ENCODE data around the gene CASQ2.
"Not testable (repeated sequence)": the region's sequence is repeated elsewhere in the genome, so short reads cannot be mapped to it uniquely, and the experiment has no call there.

Gene CASQ2

DNA sequence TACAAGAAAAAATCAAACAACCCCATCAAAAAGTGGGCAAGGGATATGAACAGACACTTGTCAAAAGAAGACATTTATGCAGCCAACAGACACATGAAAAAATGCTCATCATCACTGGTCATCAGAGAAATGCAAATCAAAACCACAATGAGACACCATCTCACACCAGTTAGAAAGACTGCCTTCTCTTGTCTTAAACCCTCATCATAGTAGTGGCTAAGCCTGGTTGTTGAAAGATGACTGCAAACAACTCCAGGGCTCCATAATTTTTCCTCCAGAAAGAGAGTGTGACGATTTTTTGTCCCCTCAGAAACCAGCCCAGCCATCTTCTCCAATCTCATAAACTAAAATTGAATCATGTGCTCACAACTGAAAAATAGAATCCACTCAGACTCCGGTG lies 12.1 kb upstream of the CASQ2 start:
- DNase-seq, result not testable (repeated sequence)

DNA sequence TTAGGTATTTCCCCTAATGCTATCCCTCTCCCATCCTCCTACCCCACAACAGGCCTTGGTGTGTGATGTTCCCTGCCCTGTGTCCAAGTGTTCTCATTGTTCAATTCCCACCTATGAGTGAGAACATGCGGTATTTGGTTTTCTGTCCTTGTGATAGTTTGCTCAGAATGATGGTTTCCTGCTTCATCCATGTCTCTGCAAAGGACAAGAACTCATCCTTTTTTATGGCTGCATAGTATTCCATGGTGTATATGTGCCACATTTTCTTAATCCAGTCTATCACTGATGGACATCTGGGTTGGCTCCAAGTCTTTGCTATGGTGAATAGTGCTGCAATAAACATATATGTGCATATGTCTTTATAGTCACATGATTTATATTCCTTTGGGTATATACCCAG lies 10.6 kb upstream of the CASQ2 start:
- DNase-seq, result not testable (repeated sequence)

DNA sequence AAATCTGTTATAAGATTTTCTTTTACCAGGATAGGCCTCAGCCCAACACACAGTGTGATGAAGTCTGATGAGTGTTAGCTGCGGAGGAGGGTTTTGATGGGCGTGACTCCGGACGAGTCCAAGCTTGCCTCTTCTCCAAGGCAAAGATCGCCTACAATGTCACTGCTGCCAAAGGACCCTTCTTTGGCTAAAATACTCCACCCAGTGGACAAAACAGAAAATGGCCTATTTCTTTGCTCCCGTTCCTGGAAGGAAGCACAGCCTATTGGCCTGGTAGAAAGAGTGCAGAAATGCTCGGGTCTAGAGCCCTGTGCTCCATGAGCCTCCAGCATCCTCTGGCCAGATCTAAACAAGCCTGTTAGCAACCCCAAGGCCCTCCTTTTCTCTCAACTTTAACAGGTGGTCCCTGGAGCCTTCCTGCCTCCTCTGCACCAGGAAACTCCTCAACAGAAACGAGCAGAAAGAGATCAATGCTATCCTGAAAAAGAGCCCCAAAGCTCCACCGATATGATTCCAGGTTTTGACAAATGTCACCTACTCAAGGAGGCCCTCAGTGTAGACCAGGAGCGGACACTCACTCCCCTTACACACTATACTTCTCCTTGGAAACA lies 3.4 kb upstream of the CASQ2 start:
- DNase-seq, result peak; percentile 74

DNA sequence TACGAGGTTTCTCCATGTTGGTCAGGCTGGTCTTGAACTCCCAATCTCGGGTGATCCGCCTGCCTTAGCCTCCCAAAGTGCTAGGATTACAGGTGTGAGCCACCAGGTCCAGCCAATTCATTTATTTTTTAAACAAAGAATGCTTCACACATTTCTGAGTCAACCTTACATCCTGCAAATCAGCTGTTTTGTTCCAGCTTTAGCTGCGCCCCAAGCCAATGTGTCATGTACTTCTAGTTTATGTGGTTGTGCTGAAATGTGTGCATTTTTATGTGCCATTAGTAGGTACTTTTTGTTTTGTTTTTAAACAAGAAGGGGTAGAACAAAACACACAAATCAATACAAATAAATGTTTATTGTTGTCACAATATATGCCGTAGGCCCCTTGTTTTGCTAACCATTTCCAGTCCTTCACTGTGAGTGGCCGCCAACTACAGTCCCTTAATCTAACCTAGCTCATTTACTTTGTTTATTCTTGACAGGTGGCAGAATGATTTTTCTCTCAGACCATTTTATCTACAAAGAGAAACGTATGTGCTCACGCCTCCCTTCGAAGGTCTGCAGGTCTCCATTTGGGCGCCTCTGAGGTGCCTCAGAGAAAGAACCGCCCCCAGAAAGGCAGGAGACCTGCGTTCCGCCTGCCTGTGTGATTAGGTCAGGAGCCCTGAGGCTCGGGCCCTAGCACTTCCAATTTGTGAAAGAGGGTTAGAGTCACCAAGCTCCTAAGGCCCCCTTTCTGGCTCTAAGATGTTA lies 2.8 kb upstream of the CASQ2 start:
- no peak for DNase-seq

DNA sequence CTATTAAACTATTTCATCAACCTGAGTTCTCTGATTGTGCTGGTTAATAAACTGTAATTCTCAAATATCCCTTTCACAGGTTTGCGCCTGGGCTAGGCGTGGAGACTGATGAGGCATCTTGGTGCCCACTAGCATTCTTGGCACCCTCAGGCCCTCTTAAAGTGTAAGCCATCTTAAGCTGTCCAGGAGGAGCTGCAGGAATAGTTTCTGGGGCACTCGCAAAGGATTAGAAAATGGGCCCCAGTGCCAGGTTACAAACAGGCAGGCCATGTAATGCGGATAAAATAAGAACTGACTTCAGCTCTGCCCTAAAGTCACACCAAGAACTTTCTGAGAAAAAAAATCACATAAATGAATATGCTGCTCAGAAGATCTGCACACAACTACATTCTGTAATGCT lies 1.1 kb downstream of the CASQ2 start:
- no peak for DNase-seq

DNA sequence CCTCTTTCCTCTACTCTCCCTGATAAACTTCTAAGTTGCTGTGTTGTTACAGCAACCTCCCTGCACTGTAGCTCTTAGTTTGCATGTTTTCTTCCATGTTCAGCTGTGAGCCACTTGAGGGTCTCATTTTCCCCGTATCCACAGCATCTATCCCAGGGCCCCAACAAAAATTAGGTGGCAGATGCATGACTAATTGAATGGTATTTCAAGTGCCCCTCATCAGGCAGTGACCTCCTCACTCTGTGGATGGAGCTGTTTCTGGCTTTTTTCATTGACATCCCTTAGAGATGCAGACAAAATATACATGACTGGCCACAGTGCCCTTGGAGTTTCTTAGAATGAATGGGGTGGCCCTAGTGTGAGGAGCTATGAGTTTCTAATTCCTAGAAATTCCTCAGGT lies 3.4 kb downstream of the CASQ2 start:
- no peak for DNase-seq

DNA sequence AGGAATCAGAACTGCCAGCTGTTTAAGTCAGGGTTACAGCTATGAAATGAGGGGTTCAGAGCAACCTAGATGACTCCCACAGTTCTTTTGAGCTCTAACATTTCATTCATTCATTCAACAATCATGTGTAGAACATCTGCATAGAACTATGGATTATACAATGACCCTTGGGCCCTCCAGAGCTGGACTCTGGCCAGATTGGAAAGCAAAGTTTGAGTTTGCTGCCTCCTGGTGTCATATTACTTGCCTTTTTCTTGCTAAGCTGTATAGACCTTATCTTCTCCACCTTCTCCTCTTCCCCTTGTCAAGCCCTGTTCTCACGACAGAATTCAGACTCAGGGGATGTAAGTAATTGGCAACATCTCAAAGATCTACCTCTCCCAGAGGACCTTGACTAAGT lies 4.0 kb downstream of the CASQ2 start:
- DNase-seq, result no peak

DNA sequence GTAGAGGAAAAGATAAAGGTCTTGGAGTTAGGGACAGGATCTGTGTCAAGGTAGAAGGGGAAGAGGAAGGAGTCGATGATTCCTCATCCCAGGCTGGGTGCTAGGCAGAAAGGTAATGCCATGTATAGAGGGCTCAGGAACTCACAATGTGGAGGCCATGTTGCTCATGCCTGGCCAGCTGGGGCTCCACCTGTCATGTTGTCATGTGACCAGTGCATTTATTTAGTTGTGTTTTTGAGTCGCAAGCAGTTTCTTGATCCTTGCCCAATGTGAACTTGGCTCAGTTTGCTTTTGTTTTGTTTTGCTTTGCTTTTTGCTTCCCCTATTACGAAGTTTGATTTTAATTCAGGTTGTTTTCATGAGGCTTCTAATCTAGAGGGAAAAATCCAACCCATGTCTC lies 5.7 kb downstream of the CASQ2 start:
- no peak for DNase-seq

DNA sequence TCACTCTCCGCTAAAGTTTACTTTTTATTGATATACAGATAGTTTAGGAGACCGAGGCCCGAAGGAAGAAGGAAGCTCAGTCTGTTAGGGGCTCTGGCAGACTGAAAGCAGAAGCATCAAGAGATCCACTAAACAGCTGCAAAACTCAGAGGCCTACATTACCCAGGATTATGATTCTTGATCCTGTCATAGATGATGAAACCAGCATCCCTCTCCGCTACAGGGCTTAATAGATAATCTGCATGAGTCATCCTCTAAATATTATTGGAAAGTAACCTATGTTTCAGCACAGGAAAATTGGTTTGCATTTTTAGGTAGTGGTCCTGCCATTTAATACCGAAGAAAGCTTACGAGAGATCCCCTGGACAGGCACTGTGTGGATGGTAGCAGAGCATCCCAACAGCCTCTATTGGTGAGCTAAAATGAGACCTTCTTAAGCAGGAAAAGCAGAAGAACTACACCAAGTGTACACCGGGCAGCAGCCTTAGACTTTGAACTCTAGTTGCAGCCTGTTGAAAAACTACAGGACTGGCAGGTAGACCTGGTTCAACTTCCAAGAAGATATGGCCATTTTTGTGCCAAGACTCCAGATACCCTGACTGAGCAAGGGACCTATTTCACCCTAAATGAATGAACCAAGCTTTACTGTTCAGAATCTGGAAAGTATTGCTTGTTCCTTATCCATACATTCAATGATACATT lies 6.8 kb downstream of the CASQ2 start:
- DNase-seq, result no peak

DNA sequence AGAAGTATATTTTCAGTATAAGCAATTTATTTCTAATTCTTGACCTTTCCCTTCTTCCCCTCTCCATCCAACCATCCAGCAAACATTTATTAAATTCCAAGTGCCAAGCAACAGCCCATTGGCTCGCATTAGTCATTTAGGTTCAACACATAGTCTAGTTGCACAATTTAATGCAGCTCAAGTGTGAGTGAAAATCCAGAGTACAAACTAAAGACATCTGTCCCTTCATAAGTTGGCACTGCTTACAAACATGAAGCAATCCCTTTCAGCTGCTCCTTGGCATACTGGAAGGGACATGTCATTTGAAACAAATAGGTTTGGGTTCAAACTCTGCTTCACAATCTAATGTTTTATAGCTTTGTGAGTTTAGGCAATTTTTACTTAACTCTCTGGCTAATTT lies 10.7 kb downstream of the CASQ2 start:
- DNase-seq, result no peak

DNA sequence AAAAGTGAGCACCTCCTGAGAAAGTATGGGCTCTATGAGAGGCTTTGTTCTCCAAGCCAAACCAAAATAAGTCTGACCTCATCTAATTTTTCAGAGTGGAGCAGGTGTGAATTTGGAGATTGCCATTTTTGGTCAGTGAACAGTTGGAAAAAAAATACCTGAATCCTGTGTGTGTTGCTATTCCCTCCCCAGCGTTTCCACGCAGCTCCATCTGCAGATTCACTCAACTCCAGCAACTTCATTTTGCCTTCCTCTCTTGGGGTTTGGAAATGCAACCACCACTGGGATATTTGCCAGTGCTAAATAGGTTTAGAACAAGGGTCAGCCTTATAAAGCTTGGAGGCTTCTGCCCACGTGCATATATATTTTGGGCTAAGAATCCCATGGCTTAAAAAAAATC lies 11.2 kb downstream of the CASQ2 start:
- DNase-seq, result no peak

DNA sequence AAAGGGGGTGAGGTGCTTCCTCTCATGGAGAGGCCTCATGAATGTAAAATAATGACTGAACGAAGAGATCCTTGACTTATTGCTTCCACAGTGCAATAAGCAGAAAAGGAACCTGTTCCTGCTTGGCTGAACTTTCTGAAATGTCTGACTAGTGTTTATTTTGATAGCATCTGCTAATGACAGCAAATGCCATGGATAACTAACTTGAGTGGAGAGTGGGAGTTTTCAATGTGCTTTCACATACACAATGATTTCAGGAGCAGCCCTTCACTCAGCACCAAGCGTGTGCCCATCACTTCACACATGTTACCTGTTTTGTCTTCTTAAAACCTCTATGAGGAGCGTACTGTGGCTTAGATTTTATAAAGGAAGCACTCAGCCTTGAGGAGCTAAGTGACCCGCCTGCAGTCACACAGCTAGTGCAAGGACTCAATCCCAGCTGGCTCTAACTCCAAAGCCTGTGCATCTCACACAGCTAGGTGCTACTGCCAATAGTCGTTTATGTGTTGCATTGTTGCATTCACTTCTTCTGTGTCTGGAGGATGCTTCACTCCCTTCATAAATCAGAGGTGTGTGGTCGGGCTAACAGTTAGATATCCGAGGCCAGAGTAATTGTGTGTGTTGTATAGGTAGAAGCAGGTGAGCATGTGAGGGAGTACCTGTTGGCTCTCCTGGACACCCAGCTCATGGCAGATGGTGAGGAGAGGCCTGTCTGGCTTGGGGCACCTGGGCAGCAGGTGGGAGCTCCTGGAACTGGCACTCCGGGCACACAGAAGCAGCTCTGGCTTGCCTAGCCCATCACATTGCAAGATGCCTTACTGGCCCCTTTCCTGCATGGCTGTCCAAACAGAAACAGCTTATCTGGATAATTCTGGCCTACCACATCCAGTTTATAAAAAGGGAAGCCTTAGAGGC lies 12.8 kb downstream of the CASQ2 start:
- DNase-seq, result peak; percentile 54

DNA sequence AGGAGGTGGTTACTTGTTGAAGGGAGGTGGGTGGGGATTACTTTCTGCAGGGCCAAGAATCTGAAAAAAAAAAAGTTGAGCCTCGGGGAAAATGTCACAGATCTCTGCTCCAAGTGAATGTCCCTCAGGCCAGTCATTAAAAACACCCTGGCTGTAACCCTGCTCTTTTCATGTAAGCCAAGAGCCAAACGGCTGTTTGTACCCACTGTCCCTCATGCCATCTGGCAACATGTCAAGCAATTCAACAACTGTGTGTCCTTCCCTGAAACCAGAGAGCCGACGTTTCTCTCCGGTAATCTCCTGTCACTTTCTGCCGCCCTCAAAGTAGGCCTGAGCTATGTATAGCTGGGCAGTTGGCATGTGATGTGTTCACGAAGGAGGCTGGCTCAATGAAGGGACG lies 14.7 kb downstream of the CASQ2 start:
- DNase-seq, result peak; percentile 33

DNA sequence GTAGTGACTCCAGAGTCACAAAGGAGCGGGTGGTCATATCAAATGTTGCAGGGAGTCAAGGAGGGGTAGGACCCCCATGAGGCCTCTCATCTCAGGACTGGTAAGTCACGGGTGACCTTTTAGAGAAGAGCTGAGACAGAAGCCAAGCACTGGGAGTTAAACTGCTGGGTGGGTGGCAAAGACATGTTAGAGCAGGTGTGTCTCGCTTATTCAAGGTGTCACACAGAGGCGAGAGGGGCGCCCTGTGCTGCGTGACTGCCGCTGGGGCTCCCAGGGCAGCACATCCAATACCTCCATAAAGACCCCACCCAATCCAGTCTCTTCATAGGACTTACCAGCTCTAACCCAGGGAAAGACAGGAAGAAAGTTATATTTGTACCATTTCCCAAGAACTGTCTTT lies 15.2 kb downstream of the CASQ2 start:
- DNase-seq, result no peak

DNA sequence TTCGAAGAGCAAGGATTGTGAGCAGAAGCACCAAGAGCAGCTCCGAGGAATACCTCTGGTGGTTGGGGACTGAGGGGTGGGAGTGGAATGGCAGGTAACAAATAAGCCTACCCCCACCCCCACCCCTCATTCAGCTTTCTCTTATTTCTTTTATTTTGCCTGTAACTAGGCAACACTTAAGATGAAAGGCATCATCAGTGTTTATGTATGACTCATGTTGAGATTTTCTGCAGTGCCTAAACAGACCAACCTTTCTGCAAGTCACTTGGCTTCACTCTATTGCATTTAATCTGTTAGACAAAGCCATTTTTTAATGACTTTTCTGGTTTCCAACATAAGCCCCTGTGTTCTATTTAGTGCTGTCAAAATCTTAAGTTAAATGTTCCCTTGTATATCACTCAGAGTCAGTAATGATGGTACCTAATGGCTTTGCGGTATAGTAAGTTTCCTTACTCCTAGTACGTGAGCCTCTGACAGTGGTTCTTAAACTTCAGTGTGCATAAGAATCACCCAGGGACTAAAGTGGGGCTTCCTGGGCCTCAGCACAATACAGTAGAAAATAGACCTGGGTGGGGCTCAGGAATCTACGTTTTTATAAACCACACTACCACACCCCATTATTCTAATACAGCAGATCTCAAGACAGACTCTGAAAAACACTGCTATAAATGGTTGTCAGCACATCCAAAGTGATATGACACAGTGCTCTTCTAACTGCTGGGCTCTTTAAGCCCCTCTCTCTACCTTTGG lies 19.9 kb downstream of the CASQ2 start:
- no peak for DNase-seq

DNA sequence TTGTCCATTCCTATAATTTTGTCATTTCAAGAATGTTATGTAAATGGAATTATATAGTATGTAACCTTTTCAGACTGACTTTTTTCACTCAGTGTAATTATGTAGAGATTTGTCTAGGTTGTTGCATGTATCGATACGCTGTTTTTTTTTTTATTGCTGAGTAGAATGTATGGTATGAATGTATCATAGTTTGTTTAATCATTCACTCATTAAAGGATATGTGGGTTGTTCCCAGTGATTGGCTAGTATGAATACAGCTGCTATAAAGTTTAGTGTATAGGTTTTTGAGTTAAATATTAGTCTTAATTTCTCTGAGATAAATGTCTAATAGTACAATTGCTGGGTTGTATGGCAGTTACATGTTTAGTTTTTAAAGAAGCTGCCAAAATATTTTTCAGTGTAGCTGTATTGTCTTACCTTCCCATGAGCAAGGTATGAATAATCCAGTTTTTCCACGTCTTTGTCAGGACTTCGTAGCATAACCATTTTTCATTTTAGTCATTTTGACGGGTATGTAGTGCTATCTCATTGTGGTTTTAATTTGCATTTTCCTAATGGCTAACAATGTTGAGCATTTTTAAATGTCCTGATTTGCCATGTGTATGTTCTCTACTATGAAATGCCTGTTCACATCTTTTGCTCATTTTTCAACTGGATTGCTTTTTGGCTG lies 22.4 kb downstream of the CASQ2 start:
- no peak for DNase-seq

DNA sequence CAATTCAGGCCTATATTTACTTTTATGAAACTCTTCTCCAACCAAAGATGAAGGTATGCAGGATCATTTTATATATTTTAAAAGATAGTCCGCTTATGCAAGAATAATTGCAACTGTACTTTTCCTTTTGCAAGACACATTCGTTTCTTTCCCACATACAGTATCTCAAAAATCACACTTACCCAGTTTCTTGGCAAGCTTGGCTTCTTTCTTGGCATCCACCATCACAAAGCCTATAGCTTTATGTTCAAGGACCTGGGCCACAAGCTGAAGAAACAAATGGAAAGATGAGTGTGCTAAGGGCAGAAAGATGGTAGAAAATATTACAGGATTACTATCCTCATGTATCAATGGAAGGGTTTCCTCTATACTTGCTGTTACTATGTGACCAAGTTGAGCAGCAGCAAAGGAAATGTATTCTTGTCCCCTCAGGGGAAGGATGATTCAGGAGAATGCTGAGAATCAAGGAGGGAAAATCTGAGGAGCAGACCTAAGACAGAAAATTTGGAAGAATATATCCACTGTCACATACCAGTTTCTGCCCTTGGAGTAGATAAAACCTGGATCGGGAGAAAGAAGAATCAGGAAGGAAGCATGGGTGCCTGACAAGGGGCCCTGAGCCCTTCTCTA lies 23.8 kb downstream of the CASQ2 start:
- no peak for DNase-seq

DNA sequence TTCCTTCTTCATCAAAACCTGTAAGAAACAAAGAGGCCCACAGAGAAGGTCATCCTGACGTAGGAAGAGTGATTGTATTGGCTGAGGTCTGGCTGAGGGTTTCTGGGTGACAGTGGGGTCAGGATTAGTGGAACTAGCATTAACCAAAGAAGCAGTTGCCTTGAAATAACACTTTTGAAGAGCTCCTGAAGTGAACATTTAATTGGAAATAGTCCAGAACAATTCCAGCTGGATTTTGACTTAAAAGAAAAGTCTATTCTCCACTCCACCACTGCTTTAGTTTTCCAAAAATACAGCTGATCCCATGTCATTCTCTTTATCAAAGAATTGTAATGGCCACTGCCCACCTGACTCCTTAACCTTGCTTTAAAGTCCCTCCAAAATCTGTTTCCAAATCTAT lies 27.7 kb downstream of the CASQ2 start:
- DNase-seq, result no peak

DNA sequence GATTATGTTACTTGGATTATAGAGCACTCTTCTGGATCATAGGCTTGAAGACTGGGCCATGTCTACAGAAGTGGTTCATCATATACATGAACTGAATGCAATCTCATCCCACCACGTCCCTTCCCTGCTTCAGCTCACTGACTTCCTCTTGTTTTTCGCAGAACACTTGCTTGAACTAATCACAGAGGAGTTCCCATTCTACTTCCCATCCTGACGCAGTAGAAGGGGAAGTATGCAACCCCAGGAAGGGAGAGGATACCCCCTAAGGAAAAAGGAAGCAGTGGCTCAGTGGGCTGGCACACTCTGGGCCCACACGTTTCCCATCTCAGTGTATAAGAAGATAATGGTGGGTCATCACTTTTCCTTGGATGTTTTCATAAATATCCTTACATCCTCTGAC lies 36.2 kb downstream of the CASQ2 start:
- no peak for DNase-seq

DNA sequence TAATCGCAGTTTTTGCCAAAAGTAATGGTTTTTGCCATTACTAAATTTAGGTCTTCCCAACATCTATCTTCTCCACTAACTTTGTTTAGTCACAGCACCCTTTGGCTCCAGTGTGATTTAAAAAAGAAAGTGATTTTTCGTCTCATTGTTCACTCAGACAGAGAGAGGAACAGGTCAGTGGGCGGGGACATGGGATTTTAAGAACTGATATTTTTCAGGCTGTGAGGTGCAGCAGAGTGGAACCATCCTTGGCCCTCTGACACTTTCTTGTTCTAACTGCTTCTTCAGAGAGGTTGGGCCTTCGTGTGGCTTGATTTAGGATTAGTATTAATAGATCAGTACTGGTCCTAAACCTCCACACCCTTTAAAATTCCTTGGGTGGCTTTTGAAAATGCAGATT lies 38.8 kb downstream of the CASQ2 start:
- no peak for DNase-seq

DNA sequence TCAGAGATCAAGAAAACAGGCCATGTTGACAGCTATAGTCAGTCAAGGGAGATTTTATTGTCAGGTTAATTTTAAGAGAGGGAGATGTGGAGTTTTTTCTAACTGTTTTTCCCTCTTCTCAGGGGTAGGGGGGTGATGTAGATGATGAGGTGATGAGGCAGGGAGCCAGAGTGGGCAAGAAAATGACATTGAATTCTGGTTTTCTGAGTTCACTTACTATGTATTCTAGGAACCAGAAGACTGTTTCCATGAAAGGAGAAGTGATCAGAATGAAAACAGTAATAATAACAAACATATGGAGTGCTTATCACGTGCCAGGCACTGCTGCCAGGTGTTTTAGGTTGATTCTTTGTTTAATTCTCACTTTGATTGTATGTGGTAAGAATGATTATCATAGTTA lies 40.2 kb downstream of the CASQ2 start:
- no peak for DNase-seq
